Measurements from ENCODE around the gene CORIN. TPM values are rescaled to one million over a fixed set of nuclear protein-coding genes. Genes with fewer than 3 reads are reported as not detected.

CORIN gene
- total RNA-seq, 2 donors from 2014 or later = 0.15 to 0.50 TPM

- Histone ChIP-seq H3K9me3 (no peaks in the 10 kb centered on the region), H3K27me3 (no peaks in the 10 kb centered on the region), H3K9ac (ENCODE audit: low read depth in 2 of 2, low read length in 2 of 2) (no peak overlapping the region), H3K4me3 (no peak overlapping the region), H3K4me1 (no peaks in the 10 kb centered on the region), H3K36me3 (no peaks in the 10 kb centered on the region), H3K27ac (no peak overlapping the region)
- no peak for DNase-seq
- no peak for TF ChIP-seq CTCF (IDR thresholded peaks at IDR 0.05)
- intact Hi-C loops (cut with DNase I) = no loop called here
Measured at GRCh38 chr4:47752214-47752613, 85.7 kb downstream of the CORIN start.

- TF ChIP-seq CTCF (IDR thresholded peaks at IDR 0.05) = no peak
- no peak for DNase-seq
- Histone ChIP-seq H3K27me3 (no peaks in the 10 kb centered on the region), H3K36me3 (no peaks in the 10 kb centered on the region), H3K9me3 (no peaks in the 10 kb centered on the region), H3K4me1 (no peaks in the 10 kb centered on the region), H3K27ac (no peak overlapping the region), H3K9ac (ENCODE audit: low read depth in 2 of 2, low read length in 2 of 2) (no peak overlapping the region), H3K4me3 (no peak overlapping the region)
- intact Hi-C loops (cut with DNase I) = no loop called here
Measured at GRCh38 chr4:47750788-47751187, 87.1 kb downstream of the CORIN start.

- TF ChIP-seq CTCF (IDR thresholded peaks at IDR 0.05) = no peak
- H3K36me3 ChIP-seq = no peaks in the 10 kb centered on the region
- no peaks in the 10 kb centered on the region for H3K27me3 ChIP-seq
- intact Hi-C loops (cut with DNase I) = no loop called here
- H3K27ac ChIP-seq = no peak overlapping the region
- no peak overlapping the region for H3K9ac ChIP-seq (ENCODE audit: low read depth in 2 of 2, low read length in 2 of 2)
- no peak for DNase-seq
- H3K9me3 ChIP-seq = no peaks in the 10 kb centered on the region
- no peaks in the 10 kb centered on the region for H3K4me1 ChIP-seq
- H3K4me3 ChIP-seq = no peak overlapping the region
Measured at GRCh38 chr4:47749858-47750257, 88.0 kb downstream of the CORIN start.

- no peak overlapping the region for H3K27ac ChIP-seq
- H3K4me3 ChIP-seq = no peak overlapping the region
Measured at GRCh38 chr4:47749060-47749459, 88.8 kb downstream of the CORIN start.

GRCh38 chr4:47747846-47748494 is 89.9 kb downstream of the CORIN start:
- intact Hi-C loops (cut with DNase I) = no loop called here
- no peak for TF ChIP-seq CTCF (IDR thresholded peaks at IDR 0.05)
- H3K9me3 ChIP-seq = no peaks in the 10 kb centered on the region

More at GRCh38 chr4:47749060-47749459, 88.8 kb downstream of the CORIN start:
- H3K9me3 ChIP-seq = no peaks in the 10 kb centered on the region
- intact Hi-C loops (cut with DNase I) = no loop called here
- no peak overlapping the region for H3K9ac ChIP-seq (ENCODE audit: low read depth in 2 of 2, low read length in 2 of 2)
- TF ChIP-seq CTCF (IDR thresholded peaks at IDR 0.05) = no peak
- DNase-seq = no peak
- H3K27me3 ChIP-seq = no peaks in the 10 kb centered on the region
- no peaks in the 10 kb centered on the region for H3K4me1 ChIP-seq
- no peaks in the 10 kb centered on the region for H3K36me3 ChIP-seq

More at GRCh38 chr4:47747846-47748494, 89.9 kb downstream of the CORIN start:
- no peaks in the 10 kb centered on the region for H3K36me3 ChIP-seq
- H3K27ac ChIP-seq = no peak overlapping the region
- DNase-seq = no peak
- H3K4me1 ChIP-seq = no peaks in the 10 kb centered on the region
- no peak overlapping the region for H3K4me3 ChIP-seq
- H3K9ac ChIP-seq (ENCODE audit: low read depth in 2 of 2, low read length in 2 of 2) = no peak overlapping the region
- H3K27me3 ChIP-seq = no peaks in the 10 kb centered on the region

All from colonic mucosa (tissue), 4 donors.